ENCODE data around the gene ITGB3BP. TPM values are rescaled to one million over a fixed set of nuclear protein-coding genes. Genes with fewer than 3 reads are reported as not detected.

Gene ITGB3BP
- total RNA-seq, 1 donor from 2014 or later = 9.2 TPM

DNA sequence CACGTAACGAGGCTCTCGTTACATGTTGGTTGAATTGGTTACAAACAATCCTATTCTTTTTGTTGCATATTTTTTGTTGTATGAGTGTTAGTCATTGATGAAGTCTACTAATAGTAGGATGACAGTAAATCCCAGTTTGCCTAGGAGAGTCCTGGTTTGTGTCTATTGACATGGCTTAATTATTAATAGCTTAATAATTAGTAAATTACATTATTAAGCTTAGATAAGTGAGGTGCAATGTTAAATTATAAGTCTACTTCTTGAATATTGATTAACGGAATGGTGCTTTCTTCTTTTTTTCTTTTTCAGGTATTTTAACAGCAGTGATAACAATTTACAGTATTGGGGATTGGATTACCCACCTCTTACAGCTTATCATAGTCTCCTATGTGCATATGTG lies 121.1 kb downstream of the ITGB3BP start:
- no peak for TF ChIP-seq CTCF (IDR thresholded peaks at IDR 0.05; ENCODE audit: insufficient read depth, low read length, poor library complexity, severe bottlenecking)
- DNase-seq (ENCODE audit: low read depth) = no peak
- Histone ChIP-seq H3K4me3 (ENCODE audit: low read depth, low read length) (no peak overlapping the region), H3K36me3 (ENCODE audit: control insufficient read depth, insufficient read depth, low read length) (no peaks in the 10 kb centered on the region), H3K27me3 (ENCODE audit: control insufficient read depth, insufficient read depth, low read length) (no peaks in the 10 kb centered on the region)

Other genes starting within 250 kb of the ITGB3BP start
- gene FOXD3, start 200.7 kb downstream of the ITGB3BP start, total RNA-seq = not detected in 2 replicates
- 10.6 and 14.5 TPM in 2 replicates for gene ALG6, start 155.6 kb downstream of the ITGB3BP start, total RNA-seq
- gene EFCAB7, start 300 bp upstream of the ITGB3BP start, total RNA-seq = 3.8 and 5.8 TPM in 2 replicates
- 36.2 and 47.7 TPM in 2 replicates for gene PGM1, start 70.2 kb upstream of the ITGB3BP start, total RNA-seq

Measured in kidney epithelial cell (primary cell).